GM18858 (cell line): Measurements from ENCODE around the gene RPS6KL1.

Source experiments
- ATAC-seq: cut with Tn5 transposase; IDR thresholded peaks from one replicate; pipeline ENCODE4 v1.9.1; 2021; ENCODE audit not compliant: unreplicated experiment

Gene RPS6KL1

DNA sequence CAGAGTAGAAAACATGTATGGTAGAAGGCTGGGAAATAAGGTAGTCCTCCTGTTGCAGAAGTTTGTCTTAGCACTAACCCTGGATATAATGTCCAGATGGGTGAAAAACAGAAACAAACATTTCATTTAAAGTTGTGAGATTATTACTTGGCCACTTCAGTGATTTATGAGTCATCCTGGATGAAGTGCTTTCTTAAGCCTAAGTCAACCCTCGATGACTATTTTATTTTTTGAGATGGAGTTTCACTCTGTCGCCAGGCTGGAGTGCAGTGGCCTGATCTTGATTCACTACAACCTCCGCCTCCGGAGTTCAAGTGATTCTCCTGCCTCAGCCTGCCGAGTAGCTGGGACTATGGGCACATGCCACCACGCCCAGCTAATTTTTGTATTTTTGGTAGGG is 31.2 kb downstream of the RPS6KL1 start:
- ATAC-seq: no peak

DNA sequence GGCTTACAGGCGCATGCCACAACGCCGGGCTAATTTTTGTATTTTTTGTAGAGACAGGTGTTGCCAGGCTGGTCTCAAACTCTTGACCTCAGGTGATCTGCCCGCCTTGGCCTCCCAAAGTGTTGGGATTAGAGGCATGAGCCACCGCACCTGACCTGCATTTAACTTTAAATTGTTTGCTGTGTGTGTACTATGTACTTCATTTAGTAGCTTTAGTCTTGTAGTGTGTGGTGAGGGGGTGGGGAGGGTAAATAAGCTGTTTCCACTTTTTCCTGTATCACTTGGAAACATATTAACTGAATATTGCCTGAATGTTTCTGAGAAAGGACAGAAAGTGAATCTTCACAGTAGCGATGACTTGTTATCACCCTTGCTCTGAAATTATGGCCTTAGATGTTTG is 32.8 kb downstream of the RPS6KL1 start:
- no peak for ATAC-seq

DNA sequence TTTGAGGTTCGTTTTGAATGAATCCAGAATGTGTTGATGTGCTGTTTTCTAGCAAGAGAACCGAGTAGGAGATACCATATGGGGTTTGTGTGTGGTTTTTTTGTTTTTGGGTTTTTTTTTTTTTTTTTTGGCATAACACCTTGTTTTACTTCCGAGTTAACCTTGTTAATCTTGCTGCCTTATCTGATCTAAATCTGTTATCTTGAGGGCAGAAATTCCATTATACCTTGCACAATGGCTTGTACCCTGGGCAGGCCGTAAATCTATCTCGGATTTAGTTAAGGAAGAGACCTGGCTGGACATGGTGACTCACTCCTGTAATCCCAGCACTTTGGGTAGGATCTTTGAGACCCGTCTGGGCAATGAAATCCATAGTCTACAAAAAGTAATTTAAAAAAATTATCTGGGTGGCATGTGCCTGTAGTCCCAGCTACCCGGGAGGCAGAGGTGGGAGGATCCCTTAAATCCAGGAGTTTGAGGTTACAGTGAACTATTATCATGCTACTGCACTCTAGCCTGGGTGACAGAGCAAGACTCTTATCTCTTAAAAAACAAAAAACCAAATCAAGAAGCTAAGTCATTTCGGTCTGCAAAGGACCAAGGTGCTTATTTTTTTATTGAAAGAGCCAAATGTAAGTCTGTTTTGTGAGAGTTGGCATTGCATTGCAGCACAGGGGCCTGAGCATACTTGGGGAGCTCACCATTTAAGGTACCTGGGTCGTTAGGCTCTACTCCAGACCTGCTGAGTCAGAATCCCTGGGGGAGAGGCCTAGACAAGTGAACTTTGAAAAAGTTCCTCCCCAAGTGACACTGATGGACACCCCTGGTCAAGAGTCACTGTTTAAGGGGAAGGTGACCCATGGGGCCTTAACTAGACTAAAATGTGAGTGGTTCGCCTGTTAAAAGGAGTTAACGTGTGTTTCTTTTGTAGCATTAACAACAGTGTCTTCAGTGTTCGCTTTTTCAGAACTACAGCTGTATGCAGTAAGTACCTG is 34.6 kb downstream of the RPS6KL1 start:
- ATAC-seq: no peak

DNA sequence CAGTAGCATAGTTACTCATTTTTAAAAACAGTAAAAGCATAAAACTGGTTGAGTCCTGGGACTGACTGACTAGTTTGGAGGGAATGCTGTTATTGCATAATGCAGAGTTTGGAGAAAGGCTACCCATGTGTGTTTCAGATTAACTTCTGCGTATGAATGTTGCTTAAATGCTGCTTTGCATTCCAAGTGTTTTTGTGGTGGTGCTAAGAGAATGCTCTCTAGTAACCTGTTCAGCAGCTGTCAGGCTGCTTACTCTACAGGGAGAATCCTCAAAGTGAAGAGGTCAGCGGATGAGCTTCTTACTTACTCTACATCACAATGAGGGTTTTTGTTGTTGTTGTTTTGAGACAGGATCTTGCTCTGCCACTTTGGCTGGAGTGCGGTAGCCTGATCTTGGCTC is 37.1 kb downstream of the RPS6KL1 start:
- ATAC-seq: no peak

DNA sequence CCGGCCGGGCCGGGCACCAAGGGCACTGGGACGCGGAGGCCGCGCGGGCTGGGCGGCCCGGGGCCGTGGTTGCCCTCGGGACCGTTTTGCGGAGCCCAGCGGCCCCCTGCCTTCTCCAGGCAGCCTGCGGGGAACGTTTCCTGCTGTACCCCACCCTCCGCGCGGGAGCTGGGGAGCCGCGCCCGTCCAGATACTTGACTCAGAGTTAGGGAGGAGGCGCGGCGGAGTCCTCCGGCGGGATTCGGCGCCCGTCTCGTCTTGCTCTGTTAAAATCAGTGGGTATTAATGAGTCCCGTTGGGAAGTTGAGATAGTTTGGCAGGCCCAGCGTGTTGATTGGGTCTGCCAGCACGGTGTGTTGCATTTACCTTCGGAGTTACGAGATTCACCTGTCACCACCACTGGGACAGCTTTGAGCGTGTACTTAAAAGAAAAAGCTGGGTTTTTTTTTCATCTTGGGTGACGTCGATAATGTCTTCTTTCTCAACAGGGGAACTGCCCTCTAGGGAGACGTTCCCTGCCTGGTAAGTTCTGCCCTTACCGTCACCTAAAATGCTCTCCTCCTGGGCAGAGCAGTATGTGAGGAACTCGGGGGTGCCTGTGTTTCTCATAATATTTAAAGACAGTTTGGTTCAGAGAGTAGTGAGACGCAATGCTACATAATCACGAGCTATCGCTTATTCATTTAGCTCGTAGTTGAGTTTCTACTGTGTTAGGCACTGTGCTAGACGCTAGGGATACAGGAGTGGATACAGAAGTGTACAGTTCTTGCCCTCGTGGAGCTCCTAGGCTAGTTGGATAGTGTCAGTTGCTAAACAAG is 40.7 kb downstream of the RPS6KL1 start:
- ATAC-seq: peak; percentile 20

DNA sequence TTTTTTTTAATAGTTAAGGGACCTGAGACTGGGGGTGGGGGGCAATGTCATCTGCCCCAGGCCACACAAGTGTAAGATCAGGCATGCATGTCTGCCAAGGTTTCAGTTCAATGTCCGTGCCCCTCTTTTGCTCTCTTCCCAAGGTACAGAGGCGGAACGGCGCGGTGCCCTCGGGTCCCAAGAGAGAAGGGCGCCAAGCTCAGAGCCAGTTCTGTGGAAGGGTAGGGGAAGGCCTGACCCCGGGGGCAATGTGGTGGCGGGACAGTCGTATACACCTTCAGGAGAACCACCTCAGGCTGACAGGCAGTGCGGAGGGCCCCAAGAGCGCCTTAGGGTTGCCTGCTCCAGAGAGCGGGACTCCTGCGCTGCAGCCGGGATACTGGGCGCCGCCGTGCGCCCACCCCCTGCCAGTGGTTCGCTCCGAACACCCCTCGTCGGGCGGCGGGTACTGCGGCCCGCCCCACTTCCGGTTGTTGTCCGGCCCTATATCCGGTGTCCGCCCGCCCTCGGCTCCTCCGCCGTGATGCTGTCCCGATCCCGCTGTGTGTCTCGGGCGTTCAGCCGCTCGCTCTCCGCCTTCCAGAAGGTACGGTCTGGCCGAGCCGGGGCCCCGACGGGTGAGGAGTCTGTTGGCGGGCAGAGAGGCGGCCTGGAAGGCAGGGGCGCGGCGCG is 41.5 kb downstream of the RPS6KL1 start, which contains the start of gene DLST:
DLST (plus strand) TSS at position 486 of the 672 bp plus-strand sequence; CDS start at position 524, 38 bp downstream.
- ATAC-seq: peak; percentile 65

DNA sequence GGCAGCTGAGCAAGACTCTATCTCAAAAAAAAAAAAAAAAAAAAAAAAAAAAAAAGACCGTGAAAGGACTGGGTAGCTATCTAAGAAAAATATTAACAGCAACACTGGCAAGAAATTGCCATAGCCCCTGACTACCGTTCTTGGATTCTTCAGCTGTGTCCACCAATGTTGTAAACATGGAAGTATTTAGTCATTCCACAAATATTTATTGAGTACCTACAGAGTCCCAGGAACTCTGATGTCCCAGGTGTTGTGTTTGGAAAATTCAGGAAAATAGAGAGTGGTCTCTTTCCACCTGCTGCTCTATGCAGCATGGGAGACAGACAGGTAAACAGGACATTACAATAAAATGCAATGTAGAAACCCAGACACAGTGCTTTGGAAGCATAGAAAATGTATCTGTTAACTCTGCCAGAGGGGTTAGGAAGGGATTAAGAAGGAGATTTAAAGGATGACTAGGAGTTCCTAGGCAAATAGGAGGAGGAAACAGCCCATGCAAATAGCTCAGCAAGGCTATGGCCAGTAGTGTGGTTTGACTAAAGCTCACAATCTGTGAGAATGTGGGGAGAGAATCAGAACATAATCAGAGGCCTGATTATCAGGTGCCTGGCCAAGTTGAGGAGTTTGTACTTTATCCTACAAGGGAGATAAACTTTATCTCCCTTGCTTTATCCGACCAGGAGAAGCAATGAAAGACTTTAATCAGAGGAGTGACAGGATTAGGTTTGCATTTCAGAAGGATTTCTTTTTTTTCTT is 43.5 kb downstream of the RPS6KL1 start:
- ATAC-seq: no peak

DNA sequence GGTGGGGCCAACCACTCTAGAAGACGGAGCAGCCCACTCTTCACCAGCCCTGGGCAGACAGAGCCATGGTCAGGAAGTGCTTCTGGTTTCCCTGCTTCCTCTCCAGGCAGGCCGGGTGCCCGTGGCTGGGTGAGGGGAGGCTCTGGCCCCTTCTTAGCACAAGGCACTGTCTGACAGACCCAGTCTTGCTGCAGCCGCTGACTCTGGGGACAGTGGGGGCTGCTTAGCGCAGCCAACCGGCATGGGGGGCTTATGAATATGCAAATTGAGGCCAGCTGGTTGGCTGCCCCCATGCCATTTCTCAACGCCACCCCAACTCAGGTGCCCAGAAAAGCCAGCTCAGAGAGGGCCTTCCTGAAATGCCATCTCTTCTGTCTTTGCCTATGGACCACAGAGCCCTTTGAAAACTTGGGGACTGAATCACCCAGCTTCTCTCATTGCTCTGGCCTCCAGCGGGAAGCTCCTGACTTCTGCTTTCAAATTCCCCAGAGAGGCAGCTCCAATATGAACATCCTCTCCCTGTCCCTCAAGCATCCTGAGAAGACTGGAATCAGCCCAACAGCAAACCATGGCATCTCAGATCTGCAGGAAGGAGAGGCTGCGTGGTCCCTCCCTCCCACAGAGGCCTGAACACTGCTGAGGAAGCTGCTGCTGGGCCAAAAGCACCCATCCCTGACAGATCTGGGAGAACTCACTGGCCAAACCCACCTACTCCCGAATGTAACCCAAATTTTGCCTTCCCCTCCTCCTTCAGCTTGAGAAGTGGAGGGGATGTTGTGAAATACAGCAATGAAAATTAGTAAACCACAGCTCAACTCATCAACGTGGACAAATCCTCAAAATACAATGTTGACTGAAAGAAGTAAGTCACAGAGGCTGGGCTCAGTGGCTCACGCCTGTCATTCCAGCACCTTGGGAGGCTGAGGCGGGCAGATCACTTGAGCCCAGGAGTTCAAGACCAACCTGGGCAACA is 46.8 kb downstream of the RPS6KL1 start, which contains the start of gene PROX2:
PROX2 (minus strand) TSS at position 205 of the 973 bp plus-strand sequence. CDS start 12,311 bp downstream, outside the sequence.
- no peak for ATAC-seq

DNA sequence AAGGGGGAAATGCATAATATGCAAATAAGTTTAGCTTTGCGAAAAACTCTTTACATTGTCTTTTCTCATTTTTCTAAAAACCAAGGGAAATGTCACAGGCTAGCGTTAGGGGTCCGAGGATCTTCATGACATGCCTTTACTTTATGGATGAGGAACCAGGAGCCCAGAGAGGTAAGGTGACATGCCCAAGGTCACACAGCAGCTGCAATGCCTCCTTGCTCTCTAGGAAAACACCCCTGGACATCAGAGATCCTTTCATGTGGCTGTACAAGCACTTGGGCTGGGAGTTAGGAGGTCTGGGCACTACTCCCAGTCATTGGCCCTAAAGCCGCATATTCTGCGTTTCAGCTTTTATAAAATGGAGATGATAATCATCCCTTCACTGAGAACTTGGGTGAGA is 47.9 kb downstream of the RPS6KL1 start:
- no peak for ATAC-seq

DNA sequence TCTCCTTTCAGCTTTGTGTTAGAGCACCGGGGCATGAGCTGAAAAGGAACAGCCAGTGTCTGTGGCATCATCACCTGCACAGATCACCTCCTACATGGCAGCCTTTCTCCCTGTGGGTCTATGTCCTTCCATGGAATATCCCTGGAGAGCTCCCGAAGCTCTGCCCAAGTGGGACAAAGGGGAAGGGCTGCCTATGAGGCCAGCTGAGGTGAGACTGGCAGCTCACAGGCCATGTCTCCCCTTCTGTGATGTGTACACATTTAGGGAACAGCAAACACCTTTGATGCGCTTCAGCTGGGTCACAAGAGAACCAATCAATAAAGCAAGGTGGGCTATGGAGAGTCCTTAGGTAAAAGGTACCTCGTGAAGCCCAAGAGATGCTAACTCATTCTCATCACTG is 51.2 kb downstream of the RPS6KL1 start:
- ATAC-seq: no peak

DNA sequence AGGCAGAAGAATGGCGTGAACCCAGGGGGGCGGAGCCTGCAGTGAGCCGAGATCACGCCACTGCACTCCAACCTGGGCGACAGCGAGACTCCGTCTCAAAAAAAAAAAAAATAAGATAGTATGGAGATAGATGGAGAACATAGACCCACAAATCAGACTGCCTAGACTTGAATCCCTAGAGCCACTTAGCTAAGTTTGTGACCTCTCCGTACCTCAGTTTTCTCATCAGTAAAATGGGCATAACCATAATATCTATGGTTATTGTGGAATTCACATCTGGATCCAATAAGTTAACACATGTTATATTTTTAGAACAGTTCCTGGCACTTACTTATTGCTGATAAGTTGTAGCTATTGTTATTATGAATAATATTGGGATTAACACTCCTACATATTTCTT is 54.3 kb downstream of the RPS6KL1 start:
- ATAC-seq: no peak

DNA sequence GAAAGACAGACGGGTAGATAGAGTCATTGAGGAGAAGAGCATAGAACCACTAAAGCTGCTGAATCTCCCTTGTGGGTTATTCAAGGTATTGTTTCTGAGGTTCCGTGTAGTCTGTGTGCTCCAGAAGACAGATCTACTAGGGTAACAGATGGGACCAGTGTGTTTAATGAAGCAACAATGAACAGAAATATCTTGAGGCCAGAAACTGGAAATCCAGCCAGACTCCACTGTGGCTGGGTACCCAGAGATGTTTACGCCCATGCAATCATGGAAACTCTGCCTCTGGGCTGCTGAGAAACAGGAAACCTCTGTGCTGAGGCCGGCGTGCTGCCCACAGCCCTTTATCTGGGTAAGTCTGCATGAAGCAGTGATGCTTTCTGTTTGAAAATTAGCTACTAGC is 55.4 kb downstream of the RPS6KL1 start:
- no peak for ATAC-seq

DNA sequence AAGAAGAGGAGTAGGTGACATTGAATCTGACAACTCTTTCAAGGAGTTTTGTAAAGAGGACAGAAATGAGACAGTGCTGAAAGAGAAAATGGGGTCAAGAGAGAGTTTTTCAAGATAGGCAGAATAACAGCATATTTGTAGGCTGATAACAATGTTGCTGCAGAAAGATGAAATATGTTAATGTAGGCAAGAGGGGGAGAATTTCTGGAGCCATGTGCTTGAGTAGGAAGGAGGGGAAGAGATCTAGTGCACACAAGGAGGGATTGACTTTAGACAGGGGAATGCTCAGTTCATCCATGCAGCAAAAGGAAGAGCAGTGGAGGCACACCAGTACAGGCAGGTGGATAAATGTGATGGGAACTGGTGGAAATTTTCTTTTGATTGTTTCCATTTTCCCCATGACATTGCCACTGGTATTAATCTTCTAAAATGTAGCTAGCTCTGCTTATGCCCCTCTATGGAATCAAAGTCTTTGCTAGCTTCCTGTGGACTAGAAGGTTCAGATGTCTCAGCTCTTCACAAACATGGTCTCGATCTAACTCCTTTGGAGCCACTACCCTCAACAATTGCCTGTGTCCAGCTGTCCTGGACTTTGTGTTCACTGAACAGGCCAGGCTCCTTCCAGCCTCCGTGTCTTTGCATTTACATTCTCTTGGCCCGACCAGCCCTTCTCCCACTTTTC is 56.2 kb downstream of the RPS6KL1 start:
- no peak for ATAC-seq

DNA sequence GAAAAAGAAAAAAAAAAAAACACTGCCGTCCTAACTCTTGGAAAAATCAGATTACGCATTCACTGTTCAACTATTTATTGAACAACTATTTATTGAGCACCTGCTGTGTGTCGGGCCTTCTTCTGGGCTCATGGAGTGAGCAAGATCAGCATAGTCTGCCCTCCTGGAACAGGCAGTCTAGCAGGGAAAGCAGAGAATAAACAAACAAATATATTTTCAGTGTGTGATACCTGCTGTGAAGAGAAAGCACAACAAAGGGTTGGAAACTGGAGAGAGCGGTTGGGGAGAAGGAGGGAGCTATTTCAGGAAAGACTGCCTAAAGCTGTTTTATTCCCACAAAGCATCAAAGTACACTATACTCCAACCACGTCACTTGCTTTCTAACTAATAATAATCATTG is 57.9 kb downstream of the RPS6KL1 start:
- ATAC-seq: no peak

DNA sequence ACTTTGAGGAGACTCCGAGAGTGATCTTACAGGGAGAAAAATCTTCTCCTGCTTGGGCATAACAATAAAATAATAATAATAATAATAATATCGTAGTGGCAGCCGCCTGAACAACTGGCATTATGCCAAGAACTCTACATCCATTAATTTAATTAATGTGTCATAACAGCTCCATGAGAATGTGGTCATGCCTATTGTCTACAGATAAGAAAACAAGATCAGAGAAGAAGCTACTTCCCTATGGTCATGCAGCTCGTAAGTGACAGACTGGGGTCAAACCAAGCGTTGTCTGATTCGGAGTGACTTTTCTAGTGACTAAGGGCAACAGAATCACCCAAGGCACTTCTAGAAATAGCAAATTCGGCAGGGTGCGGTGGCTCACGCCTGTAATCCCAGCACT is 58.9 kb downstream of the RPS6KL1 start:
- no peak for ATAC-seq

DNA sequence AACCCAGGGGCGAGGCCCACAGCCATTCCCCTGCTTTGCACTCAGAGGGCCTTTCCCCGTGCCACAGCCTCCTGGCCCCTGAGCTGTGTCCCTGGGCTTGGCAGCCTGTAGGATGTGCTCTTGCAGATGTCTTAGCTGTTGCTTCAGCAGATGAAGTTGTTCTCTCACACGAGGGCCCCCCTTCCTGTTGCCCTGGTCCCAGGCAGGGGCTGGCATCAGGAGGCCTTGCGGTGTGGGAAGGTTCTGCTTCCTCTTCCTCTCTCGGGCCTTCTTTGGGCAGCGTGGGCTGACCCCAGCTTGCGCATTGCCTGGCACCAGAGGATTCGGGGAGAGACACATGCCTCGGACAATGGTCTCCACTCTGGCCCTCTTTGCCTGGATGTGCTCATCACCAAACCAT is 59.8 kb downstream of the RPS6KL1 start:
- no peak for ATAC-seq

DNA sequence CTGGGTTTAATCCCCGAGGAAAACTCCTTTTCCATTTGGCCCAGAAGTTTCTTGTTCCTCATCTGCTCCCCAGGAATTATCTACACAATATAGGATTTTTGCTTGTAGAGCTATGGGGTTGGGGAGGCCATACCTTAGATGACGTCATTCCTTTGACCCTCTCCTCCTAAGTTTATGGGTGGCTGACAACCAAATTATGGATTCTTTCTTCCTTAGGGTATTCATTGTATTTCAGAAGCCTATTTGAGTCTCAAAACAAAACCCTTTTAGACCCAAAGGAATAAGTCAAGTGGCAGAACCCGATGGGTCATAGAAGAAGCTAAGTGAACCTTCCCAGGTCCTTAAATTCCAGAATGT is 61.3 kb downstream of the RPS6KL1 start:
- no peak for ATAC-seq

DNA sequence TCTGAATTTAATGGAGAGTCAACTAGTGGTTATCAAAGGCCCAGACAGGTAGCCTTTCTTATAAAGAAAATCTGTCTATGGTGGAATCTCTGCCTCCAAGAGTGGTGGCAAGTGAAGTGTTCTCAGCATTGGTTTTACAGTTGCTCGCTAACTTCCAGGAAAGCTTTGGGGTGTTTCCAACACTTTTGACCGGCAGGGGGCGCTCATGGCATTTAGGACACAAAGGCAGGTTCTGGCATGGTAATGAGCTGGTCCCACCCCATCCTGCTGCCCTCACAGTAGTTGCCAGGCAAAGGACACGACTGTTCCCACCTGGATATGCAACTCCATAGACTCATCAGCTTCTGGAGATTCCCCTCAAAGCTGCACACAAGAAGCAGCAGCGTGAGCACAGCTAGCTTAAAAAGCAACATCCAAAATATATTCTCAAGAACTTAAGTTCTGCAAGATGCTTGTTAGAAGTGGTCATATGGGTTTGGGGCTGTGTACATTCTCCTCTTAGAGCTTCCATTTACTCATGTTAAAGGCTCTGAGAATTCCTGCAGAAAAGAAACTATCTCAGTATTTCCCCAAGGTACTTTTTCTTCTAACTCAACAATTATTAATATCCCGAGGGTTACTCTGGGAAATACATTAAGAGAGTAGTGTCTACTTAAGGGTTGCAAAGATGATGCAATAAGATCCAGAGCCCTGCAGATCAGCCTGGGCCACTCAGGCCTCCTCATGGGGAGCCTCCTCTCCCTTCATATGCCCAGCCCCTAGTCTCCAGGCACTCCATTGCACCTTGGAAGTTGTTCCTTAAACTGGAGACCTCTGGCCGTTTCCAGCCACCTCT is 61.9 kb downstream of the RPS6KL1 start:
- ATAC-seq: no peak
